ENCODE data around the gene FRY. TPM values are rescaled to one million over a fixed set of nuclear protein-coding genes. Genes with fewer than 3 reads are reported as not detected.

Gene FRY
- total and polyA plus RNA-seq, 9 of the 15 experiments (the other 6 are each of a cell fraction or from before 2014, with no cell fraction given): 0.03 to 0.31 (median 0.11) TPM; not detected in 3

GRCh38 chr13:32222046-32222676 lies 190.6 kb downstream of the FRY start:
- intact Hi-C loops (cut with micrococcal nuclease) (no loop called here), in situ Hi-C loops (cut with MboI) (no loop called here)
- H4K20me1 ChIP-seq (replicated peaks; ENCODE audit: control insufficient read depth, insufficient read depth, low read length): no peaks in the 10 kb centered on the region
- TF ChIP-seq KLF16 (IDR thresholded peaks at IDR 0.05) (no peak), FIP1L1 (IDR thresholded peaks at IDR 0.05; ENCODE audit: low read depth, low read length, poor library complexity, severe bottlenecking) (no peak), JUN (IDR thresholded peaks at IDR 0.05; ENCODE audit: borderline replicate concordance, low read depth, low read length) (no peak), JUN (CRISPR knock-in tag; IDR thresholded peaks at IDR 0.05; ENCODE audit: borderline replicate concordance) (no peak), ZBTB43 (CRISPR knock-in tag; IDR thresholded peaks at IDR 0.05) (no peak), ATF1 (CRISPR knock-in tag; IDR thresholded peaks at IDR 0.05) (no peak), ATF1 (tag; IDR thresholded peaks at IDR 0.05) (no peak), PHF21A (IDR thresholded peaks at IDR 0.05; ENCODE audit: borderline replicate concordance, low read depth) (no peak), RBM14 (IDR thresholded peaks at IDR 0.05; ENCODE audit: borderline replicate concordance, insufficient read depth, low read depth, low read length) (no peak), ZNF717 (CRISPR knock-in tag; IDR thresholded peaks at IDR 0.05) (no peak), PTRF (tag; IDR thresholded peaks at IDR 0.05) (no peak), BRCA1 (IDR thresholded peaks at IDR 0.05) (no peak), BRCA1 (CRISPR knock-in tag; IDR thresholded peaks at IDR 0.05) (no peak), ZNF134 (CRISPR knock-in tag; conservative IDR thresholded peaks at IDR 0.05) (no peak), FOS (IDR thresholded peaks at IDR 0.05; ENCODE audit: extremely low read depth, insufficient read length) (no peak), HNRNPUL1 (IDR thresholded peaks at IDR 0.05; ENCODE audit: low read length) (no peak), ILK (tag; IDR thresholded peaks at IDR 0.05; ENCODE audit: borderline replicate concordance, low read depth) (no peak), MEF2A (IDR thresholded peaks at IDR 0.05; ENCODE audit: control insufficient read depth, low read depth, low read length) (no peak), ZNF699 (CRISPR knock-in tag; IDR thresholded peaks at IDR 0.05; ENCODE audit: insufficient replicate concordance) (no peak), SMARCA5 (IDR thresholded peaks at IDR 0.05) (no peak), FOXA3 (CRISPR knock-in tag; conservative IDR thresholded peaks at IDR 0.05 in 1 of 2, IDR thresholded peaks at IDR 0.05 in 1 of 2) (no peak)
- H3K4me1 ChIP-seq (replicated peaks in 1 of 2; ENCODE audit: control insufficient read depth in 2 of 2, insufficient read depth in 2 of 2, low read length in 2 of 2): no peaks in the 10 kb centered on the region
- POLR2A ChIA-PET: interaction anchor here (0.5 to 0.6 kb wide), 2 partner anchors 16 to 252 kb away, joined by 3 read pairs; no protein-coding TSS in a partner anchor
- no peak overlapping the region for H2AFZ ChIP-seq (ENCODE audit: low read depth, low read length)
- no peaks in the 10 kb centered on the region for H3K9me3 ChIP-seq (replicated peaks; ENCODE audit: control insufficient read depth, insufficient read depth, low read depth, low read length)
- CTCF ChIA-PET (ENCODE audit: low intra/inter-chr PET ratio): no interaction called here
- H3K9ac ChIP-seq (ENCODE audit: insufficient read depth in 1 of 2, low read depth in 2 of 2, low read length in 2 of 2): no peak overlapping the region
- H3K27ac ChIP-seq (ENCODE audit: extremely low read depth, low read depth, low read length): no peak overlapping the region
- 10% methylated on average over 6 of the region's 6 CpGs for WGBS (ENCODE audit: insufficient coverage, low coverage, missing lambda C conversion rate)
- FAIRE-seq: no peak
- DNase-seq (ENCODE audit: extremely low read depth in 1 of 4, low spot score in 3 of 4): no peak
- H3K27me3 ChIP-seq (ENCODE audit: control insufficient read depth in 2 of 2, insufficient read depth in 2 of 2, low read length in 2 of 2): peaks cover 0 to 2% of the 10 kb centered on the region in 2 experiments; a peak in 2 of 5 replicates
- ATAC-seq: peak; percentile 26; the same call in 2 of the 3 replicates
- H3K4me2 ChIP-seq (ENCODE audit: insufficient read depth, low read length): no peak overlapping the region
- no peaks in the 10 kb centered on the region for H3K36me3 ChIP-seq (ENCODE audit: control insufficient read depth, insufficient read depth, low read length)
- no peaks in the 10 kb centered on the region for H3K79me2 ChIP-seq (ENCODE audit: control insufficient read depth, insufficient read depth, low read length)
- BruUV-seq (replicated peaks): no TSS peak
- no peak overlapping the region for H3K4me3 ChIP-seq
- no peaks in the 10 kb centered on the region for H3K9me1 ChIP-seq (ENCODE audit: control insufficient read depth, insufficient read depth, low read length)

All from K562 (cell line).